Uterus (tissue), 4 donors: ENCODE data around the gene SGMS1. TPM values are rescaled to one million over a fixed set of nuclear protein-coding genes. Genes with fewer than 3 reads are reported as not detected.
"Not testable (repeated sequence)": the region's sequence is repeated elsewhere in the genome, so short reads cannot be mapped to it uniquely, and the experiment has no call there.

Experiments used
- DNase-seq, 2 donors: peaks; one replicate each; pipeline ENCODE4 v3.0.0-alpha.2; 2019 to 2020
- H3K27ac ChIP-seq, 2 donors: fragments of 200-600 bp; sonication (generic); 1 replicate in 1 of 2; 2 replicates in 1 of 2; pipeline ENCODE4 v1.5.1; 2016 to 2018
- H3K27me3 ChIP-seq, 2 donors: fragments of 200-600 bp; sonication (generic); one replicate each; pipeline ENCODE4 v1.5.1; 2018 to 2019; ENCODE audit warnings: control low read depth in 1 of 2
- H3K36me3 ChIP-seq, 2 donors: fragments of 200-600 bp; sonication (generic); one replicate each; pipeline ENCODE4 v1.5.1; 2019; ENCODE audit warnings: control low read depth in 1 of 2
- H3K4me1 ChIP-seq, 2 donors: fragments of 200-600 bp; sonication (generic); one replicate each; pipeline ENCODE4 v1.5.1; 2018 to 2019; ENCODE audit warnings: control low read depth in 1 of 2
- H3K4me3 ChIP-seq, 2 donors: fragments of 200-600 bp; sonication (generic); 1 replicate in 1 of 2; 2 replicates in 1 of 2; pipeline ENCODE4 v1.5.1; 2018 to 2019; ENCODE audit warnings: mild to moderate bottlenecking in 1 of 2
- H3K9me3 ChIP-seq, 2 donors: fragments of 200-600 bp; sonication (generic); one replicate each; pipeline ENCODE4 v1.5.1; 2019; ENCODE audit warnings: control low read depth in 1 of 2
- POLR2A ChIP-seq, 2 donors: fragments of 450-650 bp; IDR thresholded peaks; one replicate each; pipeline ENCODE4 v1.6.1; 2016; ENCODE audit warnings: antibody characterized with exemption in 2 of 2, mild to moderate bottlenecking in 1 of 2, moderate library complexity in 1 of 2
- intact Hi-C: fragments of 100-400 bp; cut with DNase I; formaldehyde crosslinking; loops from one replicate; pipeline ENCODE4 v1.15.1; 2023; ENCODE audit warnings: low total_unique reads
- total RNA-seq, 4 donors: library from RNA; depleted of rRNA in 3 of 4; stranded (reverse); fragments of >200 nt in 3 of 4; gene quantifications; one replicate each; pipeline versions ENCODE4 v1.1.0 to v1.2.4, GENCODE V29; 2014 to 2023
- TF ChIP-seq, protein P1 (sequence below), 4 experiments: fragments of 200-600 bp in 2 of 4; fragments of 450-650 bp in 2 of 4; sonication (generic) in 2 of 4; IDR thresholded peaks; one replicate each; pipeline ENCODE4 v1.5.1; 2016 to 2019; ENCODE audit warnings: antibody characterized with exemption in 4 of 4, mild to moderate bottlenecking in 2 of 4, moderate library complexity in 1 of 4
- donor health status: DM: yes; HTN: yes; CAD: no.

Gene SGMS1
- total RNA-seq, 4 donors from 2014 or later: 38.0 to 102 (median 57.7) TPM

DNA sequence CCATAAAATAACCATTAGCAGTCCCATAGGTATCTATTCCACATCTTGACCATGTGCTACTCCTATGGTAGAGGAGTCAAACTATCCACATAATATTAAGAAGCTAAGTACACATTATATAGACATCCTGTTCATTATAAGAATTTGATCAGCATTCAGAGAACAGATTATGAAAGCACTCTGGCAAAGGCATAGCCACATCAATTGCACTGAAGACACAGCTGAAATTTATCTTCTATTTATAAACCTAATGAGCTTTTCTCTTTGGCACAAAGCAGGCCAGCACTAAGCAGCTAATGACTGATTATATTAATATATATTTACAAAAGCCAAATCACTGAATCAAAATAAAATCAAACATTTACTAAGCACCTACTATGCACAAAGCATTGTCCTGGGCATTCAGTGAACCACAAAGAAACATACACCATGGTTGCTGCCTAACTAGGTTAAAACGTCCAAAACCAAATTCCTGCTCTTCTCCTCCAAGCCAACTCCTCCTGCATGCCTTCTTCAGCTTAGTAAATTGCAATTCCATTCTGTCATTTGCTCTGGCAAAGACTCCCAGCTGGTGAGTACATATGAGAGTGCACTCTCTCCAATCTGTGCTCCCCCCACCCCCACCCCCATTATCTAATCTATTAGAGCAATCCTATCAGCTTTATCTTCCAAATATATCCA is 249.8 kb downstream of the SGMS1 start:
- no peak for TF ChIP-seq POLR2A (IDR thresholded peaks at IDR 0.05)
- TF ChIP-seq, protein P1, sequence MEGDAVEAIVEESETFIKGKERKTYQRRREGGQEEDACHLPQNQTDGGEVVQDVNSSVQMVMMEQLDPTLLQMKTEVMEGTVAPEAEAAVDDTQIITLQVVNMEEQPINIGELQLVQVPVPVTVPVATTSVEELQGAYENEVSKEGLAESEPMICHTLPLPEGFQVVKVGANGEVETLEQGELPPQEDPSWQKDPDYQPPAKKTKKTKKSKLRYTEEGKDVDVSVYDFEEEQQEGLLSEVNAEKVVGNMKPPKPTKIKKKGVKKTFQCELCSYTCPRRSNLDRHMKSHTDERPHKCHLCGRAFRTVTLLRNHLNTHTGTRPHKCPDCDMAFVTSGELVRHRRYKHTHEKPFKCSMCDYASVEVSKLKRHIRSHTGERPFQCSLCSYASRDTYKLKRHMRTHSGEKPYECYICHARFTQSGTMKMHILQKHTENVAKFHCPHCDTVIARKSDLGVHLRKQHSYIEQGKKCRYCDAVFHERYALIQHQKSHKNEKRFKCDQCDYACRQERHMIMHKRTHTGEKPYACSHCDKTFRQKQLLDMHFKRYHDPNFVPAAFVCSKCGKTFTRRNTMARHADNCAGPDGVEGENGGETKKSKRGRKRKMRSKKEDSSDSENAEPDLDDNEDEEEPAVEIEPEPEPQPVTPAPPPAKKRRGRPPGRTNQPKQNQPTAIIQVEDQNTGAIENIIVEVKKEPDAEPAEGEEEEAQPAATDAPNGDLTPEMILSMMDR (IDR thresholded peaks at IDR 0.05): no peak
- Histone ChIP-seq H3K27me3 (no peaks in the 10 kb centered on the region), H3K4me3 (no peak overlapping the region), H3K9me3 (no peaks in the 10 kb centered on the region), H3K36me3 (no peaks in the 10 kb centered on the region), H3K27ac (peak overlapping the region in 1 of 2 donors; percentile 17), H3K4me1 (no peaks in the 10 kb centered on the region)
- intact Hi-C loops: no loop called here
- DNase-seq: no peak

DNA sequence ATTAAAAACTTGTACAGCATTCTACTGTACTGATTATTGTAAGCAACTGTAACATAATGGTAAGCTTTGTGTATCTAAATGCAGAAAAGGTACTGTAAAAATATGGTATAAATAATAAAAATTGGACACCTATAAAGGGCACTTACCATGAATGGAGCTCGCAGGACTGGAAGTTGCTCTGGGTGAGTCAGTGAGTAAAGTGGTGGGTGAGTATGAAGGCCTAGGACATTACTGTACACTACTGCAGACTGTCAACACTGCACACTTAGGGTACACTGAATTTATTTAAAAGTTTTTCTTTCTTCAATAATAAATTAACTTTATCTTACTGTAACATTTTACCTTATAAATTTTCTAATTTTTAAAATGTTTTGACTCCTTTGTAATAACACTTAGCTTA is 253.8 kb downstream of the SGMS1 start:
- intact Hi-C loops: no loop called here

DNA sequence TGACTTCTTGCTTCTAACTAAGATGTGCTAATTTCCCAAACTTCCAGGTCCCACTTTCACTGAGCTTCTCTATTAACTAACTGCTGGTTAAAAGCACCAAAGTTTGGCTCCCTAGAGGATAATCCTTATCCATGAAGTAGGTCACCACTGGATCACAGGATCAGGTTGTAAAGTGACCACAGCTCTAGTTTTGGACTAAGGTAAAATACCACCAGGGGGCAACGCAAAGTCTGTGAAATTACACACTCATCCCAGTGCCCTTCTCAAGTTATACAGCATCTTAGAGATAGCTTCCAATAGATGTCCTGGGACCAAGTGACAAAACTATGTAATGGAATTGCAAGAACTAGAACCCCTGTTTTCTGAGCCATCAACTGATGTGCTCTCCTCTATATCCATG is 256.0 kb downstream of the SGMS1 start:
- no peak overlapping the region for H3K27ac ChIP-seq
- DNase-seq: no peak
- intact Hi-C loops: no loop called here
- H3K36me3 ChIP-seq: no peaks in the 10 kb centered on the region
- no peak overlapping the region for H3K4me3 ChIP-seq
- TF ChIP-seq, protein P1 (IDR thresholded peaks at IDR 0.05): peak; percentile 7 to 35 (median 20)
- TF ChIP-seq POLR2A (IDR thresholded peaks at IDR 0.05): no peak
- no peaks in the 10 kb centered on the region for H3K9me3 ChIP-seq
- H3K4me1 ChIP-seq: no peaks in the 10 kb centered on the region
- H3K27me3 ChIP-seq: no peaks in the 10 kb centered on the region

More for the DNA sequence above, 253.8 kb downstream of the SGMS1 start:
- DNase-seq: no peak
- TF ChIP-seq POLR2A (IDR thresholded peaks at IDR 0.05): no peak
- TF ChIP-seq, protein P1 (IDR thresholded peaks at IDR 0.05): no peak
- Histone ChIP-seq H3K36me3 (no peaks in the 10 kb centered on the region), H3K27me3 (no peaks in the 10 kb centered on the region), H3K4me1 (no peaks in the 10 kb centered on the region), H3K4me3 (no peak overlapping the region), H3K27ac (no peak overlapping the region), H3K9me3 (no peaks in the 10 kb centered on the region)

DNA sequence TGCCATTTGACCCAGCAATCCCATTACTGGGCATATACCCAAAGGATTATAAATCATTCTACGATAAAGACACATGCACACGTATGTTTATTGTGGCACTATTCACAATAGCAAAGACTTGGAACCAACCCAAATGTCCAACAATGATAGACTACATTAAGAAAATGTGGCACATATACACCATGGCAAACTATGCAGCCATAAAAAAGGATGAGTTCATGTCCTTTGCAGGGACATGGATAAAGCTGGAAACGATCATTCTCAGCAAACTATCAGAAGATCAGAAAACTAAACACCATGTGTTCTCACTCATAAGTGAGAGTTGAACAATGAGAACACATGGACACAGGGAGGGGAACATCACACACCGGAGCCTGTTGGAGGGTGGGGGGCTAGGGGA is 257.3 kb downstream of the SGMS1 start:
- intact Hi-C loops, H3K9me3 ChIP-seq, H3K36me3 ChIP-seq, H3K4me3 ChIP-seq, H3K4me1 ChIP-seq, H3K27ac ChIP-seq, H3K27me3 ChIP-seq, DNase-seq: not testable (repeated sequence)

DNA sequence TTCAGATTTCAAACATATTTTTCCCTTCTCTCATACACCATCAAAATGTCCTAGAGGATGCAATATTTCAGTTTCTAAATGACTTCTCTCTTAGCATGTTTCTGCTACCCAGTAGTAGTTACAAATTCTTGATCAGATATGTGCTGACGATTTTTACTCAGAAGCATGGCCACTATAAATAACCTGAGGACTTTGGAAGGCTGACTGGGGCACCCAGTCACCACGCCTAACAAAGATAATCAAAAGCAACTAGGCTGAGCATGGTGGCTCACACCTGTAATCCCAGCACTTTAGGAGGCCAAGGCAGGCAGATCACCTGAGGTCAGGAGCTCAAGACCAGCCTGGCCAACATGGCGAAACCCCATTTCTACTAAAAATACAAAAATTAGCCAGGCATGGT is 259.0 kb downstream of the SGMS1 start:
- intact Hi-C loops, DNase-seq, H3K4me3 ChIP-seq: not testable (repeated sequence)

DNA sequence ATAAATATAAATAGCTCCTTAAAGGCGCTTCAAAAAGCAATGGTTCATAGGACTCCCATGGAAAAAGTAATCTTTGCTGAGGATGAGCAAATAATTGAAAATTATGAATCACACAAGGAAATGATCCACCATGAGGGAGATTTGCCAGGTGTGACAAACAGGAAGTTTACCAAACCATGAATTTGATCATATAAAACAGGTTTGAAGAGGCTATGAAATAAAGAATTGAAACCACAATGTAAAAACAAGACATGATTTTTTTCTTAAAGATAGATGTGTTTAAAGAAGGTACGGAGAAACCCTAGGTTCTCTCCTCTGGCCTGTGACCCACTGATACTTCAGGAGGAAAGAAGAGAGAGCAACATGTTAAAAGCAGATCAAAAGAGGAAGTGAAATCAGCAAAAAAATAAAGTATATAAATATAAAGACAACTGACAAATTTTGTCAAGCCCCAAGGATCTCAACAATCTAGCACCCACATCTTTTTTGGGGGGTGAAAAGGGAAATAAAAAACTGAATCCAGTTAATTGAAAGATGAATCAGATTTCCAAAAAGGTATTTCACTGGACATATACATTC is 261.1 kb downstream of the SGMS1 start:
- Histone ChIP-seq H3K27me3 (no peaks in the 10 kb centered on the region), H3K9me3 (no peaks in the 10 kb centered on the region), H3K27ac (no peak overlapping the region), H3K4me1 (no peaks in the 10 kb centered on the region), H3K4me3 (no peak overlapping the region), H3K36me3 (no peaks in the 10 kb centered on the region)
- DNase-seq: no peak
- intact Hi-C loops: no loop called here
- no peak for TF ChIP-seq POLR2A (IDR thresholded peaks at IDR 0.05)

More for the DNA sequence above, 259.0 kb downstream of the SGMS1 start:
- H3K27ac ChIP-seq, H3K9me3 ChIP-seq, H3K36me3 ChIP-seq, H3K4me1 ChIP-seq, H3K27me3 ChIP-seq: not testable (repeated sequence)
